Measurements from ENCODE around the gene TUBB2A.

- TF ChIP-seq CTCF (IDR thresholded peaks at IDR 0.05 in 2 of 3, conservative IDR thresholded peaks at IDR 0.05 in 1 of 3; ENCODE audit: control insufficient read depth in 2 of 3, extremely low read depth in 1 of 3, insufficient read depth in 1 of 3, low read depth in 3 of 3, low read length in 3 of 3): no peak
- TF ChIP-seq ZNF274 (IDR thresholded peaks at IDR 0.05; ENCODE audit: insufficient read depth, insufficient read length): no peak
- no peak for TF ChIP-seq EP300 (IDR thresholded peaks at IDR 0.05; ENCODE audit: borderline replicate concordance in 1 of 2, control insufficient read depth in 1 of 2, low read depth in 2 of 2, low read length in 2 of 2)
- TF ChIP-seq POLR2A (IDR thresholded peaks at IDR 0.05; ENCODE audit: low read depth, low read length): no peak
Observed at GRCh38 chr6:3188262-3188661, 30.9 kb upstream of the TUBB2A start.

All from GM12878 (cell line).